ENCODE data around the gene CADM2.

CADM2 gene

GRCh38 chr3:85455561-85456200 is 496.9 kb downstream of the CADM2 start:
- CTCF ChIA-PET: no interaction called here
- H3K4me3 ChIP-seq (ENCODE audit: low read depth, low read length): no peak overlapping the region
- no peak for TF ChIP-seq CTCF (IDR thresholded peaks at IDR 0.05; ENCODE audit: insufficient read depth, low read length, missing control alignments)

GRCh38 chr3:85474241-85474640 is 515.5 kb downstream of the CADM2 start:
- ChIA-PET CTCF (no interaction called here), POLR2A (no interaction called here)
- TF ChIP-seq CTCF (IDR thresholded peaks at IDR 0.05; ENCODE audit: insufficient read depth, low read length, missing control alignments): no peak
- H3K4me3 ChIP-seq (ENCODE audit: low read depth, low read length): no peak overlapping the region
- no peak for DNase-seq (ENCODE audit: low read depth, low spot score)

More at GRCh38 chr3:85455561-85456200, 496.9 kb downstream of the CADM2 start:
- POLR2A ChIA-PET: no interaction called here
- no peak for DNase-seq (ENCODE audit: low read depth, low spot score)

- POLR2A ChIA-PET: no interaction called here
- TF ChIP-seq CTCF (IDR thresholded peaks at IDR 0.05; ENCODE audit: insufficient read depth, low read length, missing control alignments): no peak
Measured at GRCh38 chr3:85475346-85475745, 516.6 kb downstream of the CADM2 start.

GRCh38 chr3:85476891-85477495 is 518.2 kb downstream of the CADM2 start:
- H3K4me3 ChIP-seq (ENCODE audit: low read depth, low read length): no peak overlapping the region
- CTCF ChIA-PET: no interaction called here
- no peak for TF ChIP-seq CTCF (IDR thresholded peaks at IDR 0.05; ENCODE audit: insufficient read depth, low read length, missing control alignments)
- POLR2A ChIA-PET: no interaction called here
- DNase-seq (ENCODE audit: low read depth, low spot score): no peak

More at GRCh38 chr3:85475346-85475745, 516.6 kb downstream of the CADM2 start:
- H3K4me3 ChIP-seq (ENCODE audit: low read depth, low read length): no peak overlapping the region
- CTCF ChIA-PET: no interaction called here
- DNase-seq (ENCODE audit: low read depth, low spot score): no peak

GRCh38 chr3:85481411-85482212 is 522.8 kb downstream of the CADM2 start:
- DNase-seq (ENCODE audit: low read depth, low spot score): no peak
- POLR2A ChIA-PET: no interaction called here
- no peak overlapping the region for H3K4me3 ChIP-seq (ENCODE audit: low read depth, low read length)
- no peak for TF ChIP-seq CTCF (IDR thresholded peaks at IDR 0.05; ENCODE audit: insufficient read depth, low read length, missing control alignments)
- CTCF ChIA-PET: no interaction called here

- TF ChIP-seq CTCF (IDR thresholded peaks at IDR 0.05; ENCODE audit: insufficient read depth, low read length, missing control alignments): no peak
- CTCF ChIA-PET: no interaction called here
- DNase-seq (ENCODE audit: low read depth, low spot score): no peak
- H3K4me3 ChIP-seq (ENCODE audit: low read depth, low read length): no peak overlapping the region
- POLR2A ChIA-PET: no interaction called here
Measured at GRCh38 chr3:85482213-85482490, 523.4 kb downstream of the CADM2 start.
